ENCODE measurements around the gene OTOF. TPM values are rescaled to one million over a fixed set of nuclear protein-coding genes. Genes with fewer than 3 reads are reported as not detected.

The OTOF gene
- total RNA-seq = under 1 TPM; 0.71 to 0.75 TPM
- 0.70 TPM for polyA plus RNA-seq (2013, experiment 1 of 2)
- 0.71 TPM for polyA plus RNA-seq (2013, experiment 2 of 2)
- total RNA-seq = 0 to 2.8 (median 0.80) reads per million in 172 experiments

GRCh38 chr2:26477911-26478253 lies at the start of gene OTOF:
Gene OTOF, minus strand, starts transcription at chr2:26478124.
- Mint-ChIP-seq H3K9me3 (no peaks in the 10 kb centered on the region), H3K36me3 (ENCODE audit: low read depth) (no peaks in the 10 kb centered on the region), H3K4me1 (ENCODE audit: low read depth) (no peaks in the 10 kb centered on the region), H3K27me3 (no peaks in the 10 kb centered on the region), H3K27ac (no peak within 1 kb of the TSS), H3K4me3 (no peak within 1 kb of the TSS)
- no peak for TF ChIP-seq CTCF (IDR thresholded peaks at IDR 0.05)
- CTCF ChIA-PET = no interaction called here
- intact Hi-C loops (cut with DNase I, micrococcal nuclease) = no loop called here
- Histone ChIP-seq H3K36me3 (ENCODE audit: insufficient read depth, low read length) (no peaks in the 10 kb centered on the region), H3K4me3 (ENCODE audit: low read length) (peak within 1 kb of the TSS; percentile 5), H3K27ac (ENCODE audit: low read depth in 1 of 2, low read length in 2 of 2) (no peak within 1 kb of the TSS), H3K27me3 (ENCODE audit: control insufficient read depth in 1 of 2, insufficient read depth in 2 of 2, low read length in 2 of 2) (no peaks in the 10 kb centered on the region), H3K4me1 (ENCODE audit: insufficient read depth, low read length) (no peaks in the 10 kb centered on the region), H3K9me3 (ENCODE audit: control insufficient read depth in 1 of 2, insufficient read depth in 1 of 2, low read length in 2 of 2) (peaks cover 0 to 4% of the 10 kb centered on the region in 2 experiments)
- DNase-seq = no peak
- ATAC-seq (ENCODE audit: poor library complexity) = no peak
- POLR2A ChIA-PET = interaction anchor here (0.6 kb wide), 1 partner anchor 42 kb away, joined by 3 read pairs; no protein-coding TSS in a partner anchor

- Mint-ChIP-seq H3K4me3 (no peak overlapping the region), H3K27ac (no peak overlapping the region), H3K36me3 (ENCODE audit: low read depth) (no peaks in the 10 kb centered on the region), H3K27me3 (no peaks in the 10 kb centered on the region), H3K9me3 (no peaks in the 10 kb centered on the region), H3K4me1 (ENCODE audit: low read depth) (no peaks in the 10 kb centered on the region)
- ChIA-PET POLR2A (no interaction called here), CTCF (no interaction called here)
- Histone ChIP-seq H3K27ac (ENCODE audit: low read depth in 1 of 2, low read length in 2 of 2) (no peak overlapping the region), H3K9me3 (ENCODE audit: control insufficient read depth in 1 of 2, insufficient read depth in 1 of 2, low read length in 2 of 2) (no peaks in the 10 kb centered on the region), H3K27me3 (ENCODE audit: control insufficient read depth in 1 of 2, insufficient read depth in 2 of 2, low read length in 2 of 2) (no peaks in the 10 kb centered on the region), H3K4me3 (ENCODE audit: low read length) (no peak overlapping the region), H3K36me3 (ENCODE audit: insufficient read depth, low read length) (no peaks in the 10 kb centered on the region), H3K4me1 (ENCODE audit: insufficient read depth, low read length) (no peaks in the 10 kb centered on the region)
- intact Hi-C loops (cut with DNase I, micrococcal nuclease) = no loop called here
- ATAC-seq (ENCODE audit: poor library complexity) = no peak
- no peak for DNase-seq
- no peak for TF ChIP-seq CTCF (IDR thresholded peaks at IDR 0.05)
These were observed 48.7 kb upstream of the OTOF start for GRCh38 chr2:26526589-26526988.

- no peaks in the 10 kb centered on the region for H3K27me3 ChIP-seq (ENCODE audit: control insufficient read depth in 1 of 2, insufficient read depth in 2 of 2, low read length in 2 of 2)
- no peak overlapping the region for H3K4me3 ChIP-seq (ENCODE audit: low read length)
- H3K27ac Mint-ChIP-seq = no peak overlapping the region
- H3K4me1 ChIP-seq (ENCODE audit: insufficient read depth, low read length) = no peaks in the 10 kb centered on the region
- intact Hi-C loops (cut with DNase I, micrococcal nuclease) = no loop called here
- H3K36me3 Mint-ChIP-seq (ENCODE audit: low read depth) = no peaks in the 10 kb centered on the region
- no peak for DNase-seq
- H3K9me3 Mint-ChIP-seq = no peaks in the 10 kb centered on the region
- no peak overlapping the region for H3K4me3 Mint-ChIP-seq
- POLR2A ChIA-PET = no interaction called here
- TF ChIP-seq CTCF (IDR thresholded peaks at IDR 0.05) = no peak
- CTCF ChIA-PET = no interaction called here
- H3K36me3 ChIP-seq (ENCODE audit: insufficient read depth, low read length) = no peaks in the 10 kb centered on the region
- no peak for ATAC-seq (ENCODE audit: poor library complexity)
- no peaks in the 10 kb centered on the region for H3K9me3 ChIP-seq (ENCODE audit: control insufficient read depth in 1 of 2, insufficient read depth in 1 of 2, low read length in 2 of 2)
- peaks cover 2% of the 10 kb centered on the region for H3K4me1 Mint-ChIP-seq (ENCODE audit: low read depth)
- H3K27ac ChIP-seq (ENCODE audit: low read depth in 1 of 2, low read length in 2 of 2) = no peak overlapping the region
- no peaks in the 10 kb centered on the region for H3K27me3 Mint-ChIP-seq
These were observed 48.2 kb upstream of the OTOF start for GRCh38 chr2:26526105-26526504.

All from CD4-positive, alpha-beta T cell (primary cell).